Omental fat pad (tissue), 4 donors: Measurements from ENCODE around the gene SACS. TPM values are rescaled to one million over a fixed set of nuclear protein-coding genes. Genes with fewer than 3 reads are reported as not detected.
"Not testable (repeated sequence)": the region's sequence is repeated elsewhere in the genome, so short reads cannot be mapped to it uniquely, and the experiment has no call there.

Source experiments
- ATAC-seq: fragments of 150-250 bp; one replicate; pipeline ENCODE4 v1.9.1; 2016; ENCODE audit warnings: mild to moderate bottlenecking, moderate library complexity; ENCODE audit not compliant: low FRiP score
- DNase-seq: peaks from one replicate; pipeline ENCODE4 v3.0.0-alpha.2; 2019; ENCODE audit warnings: low spot score
- total RNA-seq, 4 donors: library from RNA; depleted of rRNA; stranded (reverse); fragments of >200 nt; gene quantifications; one replicate each; pipeline ENCODE4 v1.1.0, GENCODE V29; 2016
- TF ChIP-seq, protein P1 (sequence below), 3 donors: fragments of 450-650 bp; IDR thresholded peaks; one replicate each; pipeline ENCODE4 v1.5.1; 2016 to 2017; ENCODE audit warnings: antibody characterized with exemption in 3 of 3, mild to moderate bottlenecking in 3 of 3, moderate library complexity in 2 of 3

Gene SACS
- total RNA-seq, 4 donors from 2014 or later: 12.6 to 48.4 (median 15.0) TPM

DNA sequence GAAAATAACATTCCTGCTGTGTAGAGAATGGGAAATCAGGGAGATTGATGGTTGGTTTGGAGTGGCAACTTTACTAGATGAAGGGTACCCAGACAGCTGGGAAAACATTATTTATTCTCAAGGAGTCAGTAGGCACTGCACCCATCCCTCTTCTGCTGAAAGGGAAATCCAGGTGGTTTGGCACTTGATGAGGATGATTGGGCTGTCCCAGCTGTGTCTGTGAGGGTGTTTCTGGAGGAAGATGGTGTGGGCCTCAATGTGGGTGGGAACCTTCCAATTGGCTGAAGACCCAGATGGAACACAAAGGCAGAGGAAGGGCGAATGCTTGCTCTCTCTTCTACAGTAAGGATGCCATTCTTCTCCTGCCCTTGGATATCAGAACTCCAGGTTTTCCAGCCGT lies 10.4 kb upstream of the SACS start:
- DNase-seq: no peak
- TF ChIP-seq, protein P1, sequence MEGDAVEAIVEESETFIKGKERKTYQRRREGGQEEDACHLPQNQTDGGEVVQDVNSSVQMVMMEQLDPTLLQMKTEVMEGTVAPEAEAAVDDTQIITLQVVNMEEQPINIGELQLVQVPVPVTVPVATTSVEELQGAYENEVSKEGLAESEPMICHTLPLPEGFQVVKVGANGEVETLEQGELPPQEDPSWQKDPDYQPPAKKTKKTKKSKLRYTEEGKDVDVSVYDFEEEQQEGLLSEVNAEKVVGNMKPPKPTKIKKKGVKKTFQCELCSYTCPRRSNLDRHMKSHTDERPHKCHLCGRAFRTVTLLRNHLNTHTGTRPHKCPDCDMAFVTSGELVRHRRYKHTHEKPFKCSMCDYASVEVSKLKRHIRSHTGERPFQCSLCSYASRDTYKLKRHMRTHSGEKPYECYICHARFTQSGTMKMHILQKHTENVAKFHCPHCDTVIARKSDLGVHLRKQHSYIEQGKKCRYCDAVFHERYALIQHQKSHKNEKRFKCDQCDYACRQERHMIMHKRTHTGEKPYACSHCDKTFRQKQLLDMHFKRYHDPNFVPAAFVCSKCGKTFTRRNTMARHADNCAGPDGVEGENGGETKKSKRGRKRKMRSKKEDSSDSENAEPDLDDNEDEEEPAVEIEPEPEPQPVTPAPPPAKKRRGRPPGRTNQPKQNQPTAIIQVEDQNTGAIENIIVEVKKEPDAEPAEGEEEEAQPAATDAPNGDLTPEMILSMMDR (IDR thresholded peaks at IDR 0.05): no peak
- ATAC-seq: no peak

GRCh38 chr13:23443110-23443509 lies 9.6 kb upstream of the SACS start:
- no peak for ATAC-seq
- DNase-seq: no peak

DNA sequence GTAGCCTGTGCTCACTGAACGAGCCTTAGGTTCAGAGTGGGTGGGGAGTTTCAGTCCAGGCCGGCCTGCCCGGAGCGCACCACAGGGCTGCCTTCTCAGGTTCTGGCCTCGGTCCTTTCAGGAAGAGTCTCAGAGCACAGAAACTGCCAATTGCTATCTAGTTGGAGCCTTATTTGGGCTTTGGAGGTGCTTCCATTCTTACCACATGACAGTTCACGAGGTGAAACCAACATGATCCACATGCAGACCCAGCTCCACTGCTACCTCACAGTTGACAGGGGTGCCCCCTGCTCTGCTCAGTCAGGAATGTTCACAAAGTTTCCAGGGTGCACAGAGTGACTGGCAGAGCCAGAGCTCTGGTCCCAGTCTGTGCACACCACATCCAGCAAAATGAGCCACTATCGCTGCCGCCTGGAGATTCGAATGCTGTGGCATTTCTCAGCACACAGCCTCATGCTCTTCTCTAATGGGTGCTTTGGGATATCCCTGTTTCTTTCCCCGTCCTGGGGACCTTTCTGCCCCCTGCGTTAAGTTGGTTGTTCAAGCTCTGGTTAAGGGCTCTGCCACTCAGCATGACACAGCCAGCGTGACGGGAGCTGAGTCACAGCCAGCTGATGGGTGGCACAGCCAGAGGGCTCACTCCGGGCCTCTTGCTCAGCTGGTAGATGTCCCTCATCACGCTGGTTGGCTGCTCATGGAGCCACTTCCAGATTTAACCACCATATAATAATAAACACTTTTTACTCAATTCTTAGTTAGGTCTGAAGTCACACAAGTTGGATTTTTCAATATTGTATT lies 7.5 kb upstream of the SACS start:
- TF ChIP-seq, protein P1 (IDR thresholded peaks at IDR 0.05): no peak
- ATAC-seq (no peak), DNase-seq (no peak)

More at GRCh38 chr13:23443110-23443509, 9.6 kb upstream of the SACS start:
- TF ChIP-seq, protein P1 (IDR thresholded peaks at IDR 0.05): no peak

- ATAC-seq: not testable (repeated sequence)
Measured at GRCh38 chr13:23440324-23440723, 6.8 kb upstream of the SACS start.

GRCh38 chr13:23437916-23438315 lies 4.4 kb upstream of the SACS start:
- no peak for ATAC-seq

More at GRCh38 chr13:23440324-23440723, 6.8 kb upstream of the SACS start:
- not testable (repeated sequence) for DNase-seq

GRCh38 chr13:23436680-23437079 lies 3.2 kb upstream of the SACS start:
- TF ChIP-seq, protein P1 (IDR thresholded peaks at IDR 0.05): no peak
- DNase-seq (no peak), ATAC-seq (no peak)

More at GRCh38 chr13:23437916-23438315, 4.4 kb upstream of the SACS start:
- no peak for DNase-seq
- TF ChIP-seq, protein P1 (IDR thresholded peaks at IDR 0.05): no peak

DNA sequence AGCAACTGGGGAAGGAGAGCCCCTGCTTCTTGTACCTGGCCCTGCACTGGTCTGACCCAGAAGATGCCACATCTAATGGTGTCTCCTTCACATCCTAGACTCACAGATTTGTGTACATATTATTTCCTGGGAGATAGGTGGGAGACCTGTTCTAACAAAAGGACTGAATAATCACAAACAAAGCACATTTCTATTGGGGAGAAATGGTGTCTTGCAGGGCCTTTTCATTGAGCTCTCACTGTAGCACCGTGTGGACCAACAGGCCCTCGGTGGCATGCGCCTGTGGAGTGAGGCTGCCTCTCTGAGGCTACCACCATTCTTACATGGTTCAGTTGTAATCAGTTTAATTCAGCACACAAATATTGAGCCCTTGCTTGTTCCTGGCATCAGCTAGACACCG lies 989 bp upstream of the SACS start:
- TF ChIP-seq, protein P1 (IDR thresholded peaks at IDR 0.05): no peak
- ATAC-seq: no peak
- DNase-seq: no peak
